SH-SY5Y (cell line): ENCODE data around the gene ANGPTL4.

Experiments used
- GATA2 ChIP-seq: IDR thresholded peaks from 2 replicates; pipeline ENCODE4 v1.6.1; 2011; ENCODE audit warnings: mild to moderate bottlenecking, low read depth, low read length
- GATA3 ChIP-seq: IDR thresholded peaks from 2 replicates; pipeline ENCODE4 v1.6.1; 2011; ENCODE audit warnings: low read depth, mild to moderate bottlenecking, low read length, moderate library complexity

Gene ANGPTL4

GRCh38 chr19:8363803-8364771, at the start of gene ANGPTL4:
TSS of gene ANGPTL4 (plus strand) at chr19:8364155. CDS start at chr19:8364322, 167 bp downstream.
- TF ChIP-seq GATA3 (no peak), GATA2 (no peak)

GRCh38 chr19:8316351-8317125, 47.4 kb upstream of the ANGPTL4 start:
- no peak for TF ChIP-seq GATA2
- no peak for TF ChIP-seq GATA3

GRCh38 chr19:8319807-8320520, 44.0 kb upstream of the ANGPTL4 start:
- TF ChIP-seq GATA3: no peak
- TF ChIP-seq GATA2: no peak

- TF ChIP-seq GATA3 (no peak), GATA2 (no peak)
Measured at GRCh38 chr19:8320564-8321066, 43.3 kb upstream of the ANGPTL4 start.

GRCh38 chr19:8321067-8321985, 42.6 kb upstream of the ANGPTL4 start, which contains the start of the genes NDUFA7 and RPS28:
TSS of gene NDUFA7 (minus strand) at chr19:8321375. CDS start at chr19:8321358, 17 bp downstream.
TSS of gene RPS28 (plus strand) at chr19:8321496. CDS start at chr19:8321531, 35 bp downstream.
- TF ChIP-seq GATA3 (no peak), GATA2 (no peak)

GRCh38 chr19:8321986-8322637, 41.8 kb upstream of the ANGPTL4 start:
- TF ChIP-seq GATA2 (no peak), GATA3 (no peak)

GRCh38 chr19:8322638-8322997, 41.3 kb upstream of the ANGPTL4 start:
- TF ChIP-seq GATA2 (no peak), GATA3 (no peak)

- TF ChIP-seq GATA3: no peak
- TF ChIP-seq GATA2: no peak
Measured at GRCh38 chr19:8323781-8324185, 40.2 kb upstream of the ANGPTL4 start.

- TF ChIP-seq GATA3 (no peak), GATA2 (no peak)
Measured at GRCh38 chr19:8324186-8325050, 39.5 kb upstream of the ANGPTL4 start.

- TF ChIP-seq GATA2: no peak
- TF ChIP-seq GATA3: no peak
Measured at GRCh38 chr19:8325454-8325853, 38.5 kb upstream of the ANGPTL4 start.

- TF ChIP-seq GATA3 (no peak), GATA2 (no peak)
Measured at GRCh38 chr19:8329996-8330395, 34.0 kb upstream of the ANGPTL4 start.

GRCh38 chr19:8331263-8331845, 32.6 kb upstream of the ANGPTL4 start:
- TF ChIP-seq GATA2: no peak
- no peak for TF ChIP-seq GATA3
